Measurements from ENCODE around the gene RFX3.

DNA sequence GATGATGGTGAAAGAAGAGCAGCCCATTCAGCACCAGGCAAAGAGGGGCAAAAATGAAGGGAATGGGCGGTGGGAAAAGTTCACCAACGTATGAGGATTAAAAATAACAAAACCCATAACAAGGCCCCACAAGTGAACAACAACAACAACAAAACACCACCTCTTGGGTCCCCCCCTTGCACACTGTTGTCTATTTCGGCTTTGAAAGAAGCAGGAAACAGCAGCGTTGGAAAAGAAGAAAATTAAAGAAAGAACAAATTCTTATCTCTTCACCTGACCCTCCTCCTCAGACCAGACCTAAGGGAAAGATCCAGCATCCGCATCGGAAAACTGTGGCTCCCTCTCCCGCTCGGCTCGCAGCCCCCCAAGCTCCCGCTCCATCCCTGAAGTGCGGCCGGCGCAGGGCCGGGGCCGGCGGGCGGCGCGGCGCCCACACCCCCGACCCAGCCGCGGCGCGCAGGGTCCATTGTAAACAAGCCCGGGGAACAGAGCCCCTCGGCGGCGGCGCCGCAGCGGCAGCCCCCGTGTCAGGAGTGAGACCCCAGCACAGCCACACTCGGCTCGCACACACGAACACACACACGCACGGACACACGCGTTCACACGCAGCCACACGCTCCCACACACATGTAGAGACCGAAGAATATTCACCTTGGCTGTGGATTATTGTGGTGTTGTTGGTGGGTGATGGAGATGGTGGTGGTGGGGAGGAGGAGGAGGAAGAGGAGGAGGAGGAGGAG, 535 bp downstream of the RFX3 start:
- TF ChIP-seq, protein P1, sequence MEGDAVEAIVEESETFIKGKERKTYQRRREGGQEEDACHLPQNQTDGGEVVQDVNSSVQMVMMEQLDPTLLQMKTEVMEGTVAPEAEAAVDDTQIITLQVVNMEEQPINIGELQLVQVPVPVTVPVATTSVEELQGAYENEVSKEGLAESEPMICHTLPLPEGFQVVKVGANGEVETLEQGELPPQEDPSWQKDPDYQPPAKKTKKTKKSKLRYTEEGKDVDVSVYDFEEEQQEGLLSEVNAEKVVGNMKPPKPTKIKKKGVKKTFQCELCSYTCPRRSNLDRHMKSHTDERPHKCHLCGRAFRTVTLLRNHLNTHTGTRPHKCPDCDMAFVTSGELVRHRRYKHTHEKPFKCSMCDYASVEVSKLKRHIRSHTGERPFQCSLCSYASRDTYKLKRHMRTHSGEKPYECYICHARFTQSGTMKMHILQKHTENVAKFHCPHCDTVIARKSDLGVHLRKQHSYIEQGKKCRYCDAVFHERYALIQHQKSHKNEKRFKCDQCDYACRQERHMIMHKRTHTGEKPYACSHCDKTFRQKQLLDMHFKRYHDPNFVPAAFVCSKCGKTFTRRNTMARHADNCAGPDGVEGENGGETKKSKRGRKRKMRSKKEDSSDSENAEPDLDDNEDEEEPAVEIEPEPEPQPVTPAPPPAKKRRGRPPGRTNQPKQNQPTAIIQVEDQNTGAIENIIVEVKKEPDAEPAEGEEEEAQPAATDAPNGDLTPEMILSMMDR (IDR thresholded peaks at IDR 0.05; ENCODE audit: insufficient read depth, low read length, poor library complexity, severe bottlenecking): no peak
- no peak for TF ChIP-seq EZH2phosphoT487 (conservative IDR thresholded peaks at IDR 0.05; ENCODE audit: low read length)

All from SU-DHL-6 (cell line).